ENCODE data around the gene BAAT. TPM values are rescaled to one million over a fixed set of nuclear protein-coding genes. Genes with fewer than 3 reads are reported as not detected.

The BAAT gene
- total and polyA plus RNA-seq, 4 donors, result 0.03 to 0.37 (median 0.21) TPM

DNA sequence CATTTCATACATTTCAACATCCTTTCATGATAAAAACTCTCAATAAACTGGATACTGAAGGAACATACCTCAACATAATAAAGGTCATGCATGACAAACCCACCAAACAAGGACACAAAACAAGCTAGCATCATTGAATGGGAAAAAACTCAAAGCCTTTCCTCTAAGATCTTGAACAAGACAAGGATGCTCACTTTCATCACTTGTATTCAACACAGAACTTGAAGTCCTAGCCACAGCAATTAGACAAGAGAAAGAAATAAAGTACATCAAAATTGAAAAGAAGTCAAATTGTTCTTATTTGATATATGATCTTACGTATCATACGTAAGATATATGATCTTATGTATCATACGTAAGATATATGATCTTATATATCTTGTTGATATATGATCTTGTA lies 8.3 kb upstream of the BAAT start:
- 96 to 99% methylated on average over 3 of the region's 3 CpGs for WGBS, 2 donors
- Histone ChIP-seq H3K27ac (ENCODE audit: low read depth in 1 of 2, low read length in 1 of 2) (no peak overlapping the region), H3K9ac (ENCODE audit: insufficient read depth in 1 of 2, low read length in 2 of 2) (no peak overlapping the region), H3K27me3 (ENCODE audit: control insufficient read depth in 3 of 3, insufficient read depth in 3 of 3, low read length in 2 of 3) (no peaks in the 10 kb centered on the region), H3K4me1 (ENCODE audit: control insufficient read depth in 5 of 5, insufficient read depth in 5 of 5, low read length in 5 of 5) (peaks cover 0 to 7% (median 0%) of the 10 kb centered on the region in 5 donors), H3K36me3 (ENCODE audit: control insufficient read depth in 4 of 4, insufficient read depth in 4 of 4, low read length in 4 of 4) (peaks cover 0 to 14% (median 8%) of the 10 kb centered on the region in 4 donors), H3K9me3 (ENCODE audit: control insufficient read depth in 4 of 4, insufficient read depth in 3 of 4, low read length in 3 of 4) (peaks cover 0 to 2% (median 0%) of the 10 kb centered on the region in 4 donors), H3K4me3 (no peak overlapping the region)
- no peak for TF ChIP-seq CTCF (IDR thresholded peaks at IDR 0.05; ENCODE audit: control extremely low read depth, extremely low read depth)
- ATAC-seq (ENCODE audit: insufficient read depth, low FRiP score) (no peak), DNase-seq (no peak)

DNA sequence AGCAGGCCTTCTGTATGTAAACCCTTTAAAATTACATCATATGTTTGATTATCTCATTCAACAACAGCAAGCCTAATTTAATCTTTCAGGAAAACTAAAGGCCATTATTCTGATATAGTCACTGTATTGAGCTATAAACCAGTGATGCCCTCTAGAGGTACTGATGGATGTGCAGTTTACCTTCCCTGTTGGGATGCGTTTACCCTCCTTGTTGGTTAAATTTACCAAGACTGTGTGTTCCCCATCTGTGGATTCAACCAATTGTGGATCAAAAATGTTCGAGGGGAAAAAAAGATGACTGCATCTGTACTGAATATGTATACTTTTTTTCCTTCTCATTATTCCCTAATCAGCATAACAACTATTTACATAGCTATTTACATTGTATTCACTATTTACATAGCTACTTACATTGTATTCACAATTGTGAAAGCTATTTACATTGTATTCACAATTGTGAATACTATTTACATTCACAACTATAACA lies 3.7 kb upstream of the BAAT start:
- peaks cover 0 to 15% (median 3%) of the 10 kb centered on the region in 4 donors for H3K36me3 ChIP-seq (ENCODE audit: control insufficient read depth in 4 of 4, insufficient read depth in 4 of 4, low read length in 4 of 4)
- no peak for TF ChIP-seq CTCF (IDR thresholded peaks at IDR 0.05; ENCODE audit: control extremely low read depth, extremely low read depth)
- peak; percentile 34 for ATAC-seq (ENCODE audit: insufficient read depth, low FRiP score)
- peaks cover 0 to 4% (median 0%) of the 10 kb centered on the region in 5 donors for H3K4me1 ChIP-seq (ENCODE audit: control insufficient read depth in 5 of 5, insufficient read depth in 5 of 5, low read length in 5 of 5)
- no peak overlapping the region for H3K27ac ChIP-seq (ENCODE audit: low read depth in 1 of 2, low read length in 1 of 2)
- peaks cover 0 to 2% (median 0%) of the 10 kb centered on the region in 4 donors for H3K9me3 ChIP-seq (ENCODE audit: control insufficient read depth in 4 of 4, insufficient read depth in 3 of 4, low read length in 3 of 4)
- no peaks in the 10 kb centered on the region for H3K27me3 ChIP-seq (ENCODE audit: control insufficient read depth in 3 of 3, insufficient read depth in 3 of 3, low read length in 2 of 3)
- 80 to 94% methylated on average over 2 of the region's 2 CpGs for WGBS, 2 donors
- no peak for DNase-seq
- no peak overlapping the region for H3K9ac ChIP-seq (ENCODE audit: insufficient read depth in 1 of 2, low read length in 2 of 2)
- H3K4me3 ChIP-seq, result no peak overlapping the region

DNA sequence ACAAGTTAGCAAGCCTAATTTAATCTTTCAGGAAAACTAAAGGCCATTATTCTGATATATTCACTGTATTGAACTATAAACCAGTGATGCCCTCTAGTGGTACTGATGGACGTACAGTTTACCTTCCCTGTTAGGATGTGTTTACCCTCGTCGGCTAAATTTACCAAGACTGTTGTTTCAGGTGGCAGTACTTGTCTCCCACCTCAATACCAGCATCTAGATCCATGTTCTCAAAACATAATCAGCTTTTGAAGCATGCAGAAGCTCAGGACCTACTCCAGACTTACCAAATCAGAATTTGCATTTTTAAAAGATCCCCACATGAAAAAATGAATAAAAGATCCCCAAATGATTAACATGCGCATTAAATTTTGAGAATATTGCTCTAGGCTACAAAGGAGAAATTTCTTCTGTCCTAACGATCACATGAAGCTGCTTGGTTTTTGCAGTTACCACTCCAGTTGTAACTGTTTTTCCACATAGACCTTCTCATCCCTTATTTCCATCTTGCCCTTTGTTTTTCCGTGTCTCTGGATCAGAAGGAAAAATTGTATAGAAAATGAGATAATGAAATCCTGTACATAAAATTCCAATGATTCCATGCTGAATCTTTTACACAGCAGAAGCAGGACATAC lies 3.2 kb upstream of the BAAT start:
- no peaks in the 10 kb centered on the region for H3K27me3 ChIP-seq (ENCODE audit: control insufficient read depth in 3 of 3, insufficient read depth in 3 of 3, low read length in 2 of 3)
- ATAC-seq (ENCODE audit: insufficient read depth, low FRiP score), result peak; percentile 75
- H3K36me3 ChIP-seq (ENCODE audit: control insufficient read depth in 4 of 4, insufficient read depth in 4 of 4, low read length in 4 of 4), result peaks cover 0 to 15% (median 2%) of the 10 kb centered on the region in 4 donors
- 55 to 60% methylated on average over 6 of the region's 6 CpGs for WGBS, 2 donors
- H3K27ac ChIP-seq (ENCODE audit: low read depth in 1 of 2, low read length in 1 of 2), result no peak overlapping the region
- DNase-seq, result peak in 2 of 3 donors; percentile 36 to 58
- H3K4me3 ChIP-seq, result no peak overlapping the region
- peaks cover 0 to 4% (median 0%) of the 10 kb centered on the region in 5 donors for H3K4me1 ChIP-seq (ENCODE audit: control insufficient read depth in 5 of 5, insufficient read depth in 5 of 5, low read length in 5 of 5)
- no peak for TF ChIP-seq CTCF (IDR thresholded peaks at IDR 0.05; ENCODE audit: control extremely low read depth, extremely low read depth)
- H3K9ac ChIP-seq (ENCODE audit: insufficient read depth in 1 of 2, low read length in 2 of 2), result no peak overlapping the region
- peaks cover 0 to 2% (median 0%) of the 10 kb centered on the region in 4 donors for H3K9me3 ChIP-seq (ENCODE audit: control insufficient read depth in 4 of 4, insufficient read depth in 3 of 4, low read length in 3 of 4)

Measured in lung (tissue), 12 donors.